Measurements from ENCODE around the gene ZKSCAN8.

The ZKSCAN8 gene

GRCh38 chr6:28140616-28141015, 1.1 kb upstream of the ZKSCAN8 start:
- DNase-seq = no peak

- no peak for DNase-seq
These were observed 763 bp downstream of the ZKSCAN8 start for GRCh38 chr6:28142446-28142845.

GRCh38 chr6:28145231-28145630, 3.5 kb downstream of the ZKSCAN8 start:
- DNase-seq = no peak

- no peak for DNase-seq
These were observed 10.8 kb downstream of the ZKSCAN8 start for GRCh38 chr6:28152531-28152930.

GRCh38 chr6:28153546-28153945, 11.9 kb downstream of the ZKSCAN8 start:
- no peak for DNase-seq

- DNase-seq = no peak
These were observed 12.7 kb downstream of the ZKSCAN8 start for GRCh38 chr6:28154357-28154756.

GRCh38 chr6:28158318-28158717, 16.6 kb downstream of the ZKSCAN8 start:
- no peak for DNase-seq

- no peak for DNase-seq
These were observed 17.4 kb downstream of the ZKSCAN8 start for GRCh38 chr6:28159029-28159607.

- DNase-seq = no peak
These were observed 18.6 kb downstream of the ZKSCAN8 start for GRCh38 chr6:28160233-28160632.

- no peak for DNase-seq
These were observed 19.9 kb downstream of the ZKSCAN8 start for GRCh38 chr6:28161410-28162079.

- DNase-seq = no peak
These were observed 23.9 kb downstream of the ZKSCAN8 start for GRCh38 chr6:28165563-28165962.

GRCh38 chr6:28167068-28167467, 25.4 kb downstream of the ZKSCAN8 start:
- no peak for DNase-seq

GRCh38 chr6:28167926-28168325, 26.2 kb downstream of the ZKSCAN8 start:
- no peak for DNase-seq

GRCh38 chr6:28171271-28171670, 29.6 kb downstream of the ZKSCAN8 start:
- DNase-seq = no peak

- DNase-seq = no peak
These were observed 30.3 kb downstream of the ZKSCAN8 start for GRCh38 chr6:28172006-28172405.

- no peak for DNase-seq
These were observed 34.7 kb downstream of the ZKSCAN8 start for GRCh38 chr6:28176373-28176772.

- DNase-seq = no peak
These were observed 40.6 kb downstream of the ZKSCAN8 start for GRCh38 chr6:28182255-28182654.

GRCh38 chr6:28188111-28188979, 46.7 kb downstream of the ZKSCAN8 start:
- no peak for DNase-seq

- DNase-seq = no peak
These were observed 58.3 kb downstream of the ZKSCAN8 start for GRCh38 chr6:28200020-28200419.

GRCh38 chr6:28203201-28203600, 61.5 kb downstream of the ZKSCAN8 start:
- DNase-seq = no peak

GRCh38 chr6:28205879-28206278, 64.2 kb downstream of the ZKSCAN8 start:
- DNase-seq = no peak

GRCh38 chr6:28206527-28206926, 64.8 kb downstream of the ZKSCAN8 start:
- no peak for DNase-seq

GRCh38 chr6:28206928-28207509, 65.3 kb downstream of the ZKSCAN8 start:
- DNase-seq = no peak
